Activated naive CD4-positive, alpha-beta T cell treated with anti-CD3 and anti-CD28 coated beads for 36 hours (primary cell): ENCODE data around the gene NTM. TPM values are rescaled to one million over a fixed set of nuclear protein-coding genes. Genes with fewer than 3 reads are reported as not detected.

ENCODE experiments used
- CTCF ChIA-PET: fragments of 350-600 bp; sonication (Branson Sonifier 250); formaldehyde crosslinking; loops from one replicate; lab custom pipeline; 2021; ENCODE audit warnings: antibody characterized with exemption; lab: Charles Lee
- DNase-seq: peaks from one replicate; pipeline ENCODE4 v3.0.0-alpha.2; 2020
- H3K27ac Mint-ChIP-seq: one replicate; pipeline ENCODE4 v1.8.0; 2021; ENCODE audit warnings: mild to moderate bottlenecking, mixed read lengths
- H3K27me3 Mint-ChIP-seq: one replicate; pipeline ENCODE4 v1.8.0; 2021; ENCODE audit warnings: low read depth, mixed read lengths
- H3K36me3 Mint-ChIP-seq: one replicate; pipeline ENCODE4 v1.8.0; 2021; ENCODE audit warnings: low read depth, mixed read lengths
- H3K4me1 Mint-ChIP-seq: one replicate; pipeline ENCODE4 v1.8.0; 2021; ENCODE audit warnings: low read depth, mixed read lengths
- H3K4me3 Mint-ChIP-seq: one replicate; pipeline ENCODE4 v1.8.0; 2021; ENCODE audit warnings: mild to moderate bottlenecking, moderate library complexity, mixed read lengths
- H3K9me3 Mint-ChIP-seq: one replicate; pipeline ENCODE4 v1.8.0; 2021; ENCODE audit warnings: mixed read lengths
- intact Hi-C: fragments of 100-400 bp; cut with micrococcal nuclease; formaldehyde crosslinking; loops from one replicate; pipeline ENCODE4 v1.15.1; 2023
- total RNA-seq, 2 experiments: library from RNA; stranded (reverse); gene quantifications; one replicate each; pipeline ENCODE4 v1.2.3, GENCODE V29; 2021

The NTM gene
- total RNA-seq, 2 experiments from 2014 or later = not detected

GRCh38 chr11:131792243-131792642, 421.8 kb downstream of the NTM start:
- Mint-ChIP-seq H3K4me1 (no peaks in the 10 kb centered on the region), H3K27me3 (no peaks in the 10 kb centered on the region), H3K4me3 (no peak overlapping the region), H3K36me3 (no peaks in the 10 kb centered on the region), H3K27ac (no peak overlapping the region), H3K9me3 (no peaks in the 10 kb centered on the region)
- no peak for DNase-seq
- CTCF ChIA-PET = no interaction called here
- intact Hi-C loops = no loop called here

DNA sequence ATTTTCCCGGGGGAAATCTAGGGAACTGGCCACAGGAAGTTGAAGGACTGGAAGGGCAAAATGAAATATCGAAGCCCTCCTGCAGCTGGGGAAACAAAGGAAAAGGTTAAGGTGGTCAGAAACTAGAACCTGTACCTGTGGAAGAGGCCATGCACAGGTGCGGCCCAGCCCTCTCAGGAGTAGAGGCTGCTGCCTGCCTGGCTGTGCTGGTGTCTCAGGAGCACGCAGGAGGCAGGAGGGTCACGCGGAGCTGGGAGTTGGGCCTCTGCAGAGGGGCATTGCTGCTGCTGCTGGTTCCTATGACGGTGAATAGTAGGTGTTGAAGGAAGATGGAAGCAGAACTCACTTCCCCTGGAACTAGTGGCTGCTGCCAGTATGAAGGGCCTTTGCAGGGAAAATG, 425.7 kb downstream of the NTM start:
- no peak overlapping the region for H3K4me3 Mint-ChIP-seq
- H3K9me3 Mint-ChIP-seq = no peaks in the 10 kb centered on the region
- H3K27me3 Mint-ChIP-seq = no peaks in the 10 kb centered on the region
- no peaks in the 10 kb centered on the region for H3K36me3 Mint-ChIP-seq
- intact Hi-C loops = no loop called here
- no peaks in the 10 kb centered on the region for H3K4me1 Mint-ChIP-seq
- no peak overlapping the region for H3K27ac Mint-ChIP-seq
- CTCF ChIA-PET = no interaction called here
- DNase-seq = no peak

DNA sequence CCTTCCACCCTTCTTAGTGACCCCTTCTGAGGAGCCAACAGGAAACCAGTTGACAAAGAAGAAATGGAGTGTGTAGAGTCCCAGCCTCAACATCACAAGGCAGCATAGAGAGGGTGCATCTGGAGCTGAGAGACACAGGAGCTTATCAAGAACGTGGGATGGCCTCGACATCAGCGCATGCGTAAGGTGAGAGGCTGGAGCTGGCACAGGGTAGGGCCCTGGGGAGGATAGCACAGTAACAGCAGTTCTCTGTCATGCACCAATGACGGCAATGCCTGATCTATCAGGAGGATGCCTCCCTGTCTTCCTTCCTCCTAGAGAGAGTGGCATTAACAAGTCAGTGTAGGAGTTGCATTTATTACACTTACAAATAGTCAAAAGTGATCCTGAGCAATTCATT, 426.1 kb downstream of the NTM start:
- Mint-ChIP-seq H3K27me3 (no peaks in the 10 kb centered on the region), H3K27ac (no peak overlapping the region), H3K36me3 (no peaks in the 10 kb centered on the region), H3K4me3 (no peak overlapping the region), H3K4me1 (no peaks in the 10 kb centered on the region), H3K9me3 (no peaks in the 10 kb centered on the region)
- CTCF ChIA-PET = no interaction called here
- intact Hi-C loops = no loop called here
- DNase-seq = no peak

DNA sequence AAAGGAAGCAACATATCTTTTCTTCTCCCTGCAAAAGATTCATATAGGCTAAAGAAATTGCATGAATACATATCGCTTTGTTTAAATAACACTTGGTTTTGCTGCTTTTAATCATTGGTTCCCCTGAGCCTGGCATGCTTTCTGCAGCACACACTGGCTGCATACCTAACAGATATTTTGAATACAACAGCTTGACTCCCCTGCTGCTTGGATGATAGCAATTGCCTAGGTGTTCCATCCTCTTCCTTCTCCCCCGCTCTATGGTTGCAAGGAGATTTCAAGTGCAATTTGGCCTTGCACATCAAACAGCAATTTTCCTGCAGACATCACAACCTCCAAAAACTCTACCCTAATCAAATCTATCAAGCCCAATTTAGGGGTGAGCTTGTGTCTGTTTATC, 430.0 kb downstream of the NTM start:
- Mint-ChIP-seq H3K4me1 (no peaks in the 10 kb centered on the region), H3K27ac (no peak overlapping the region), H3K4me3 (no peak overlapping the region), H3K36me3 (no peaks in the 10 kb centered on the region), H3K27me3 (peaks cover 2% of the 10 kb centered on the region), H3K9me3 (no peaks in the 10 kb centered on the region)
- intact Hi-C loops = no loop called here
- CTCF ChIA-PET = no interaction called here
- no peak for DNase-seq

GRCh38 chr11:131802440-131803115, 432.2 kb downstream of the NTM start:
- Mint-ChIP-seq H3K4me3 (no peak overlapping the region), H3K9me3 (no peaks in the 10 kb centered on the region), H3K4me1 (no peaks in the 10 kb centered on the region), H3K27ac (no peak overlapping the region), H3K27me3 (peaks cover 2% of the 10 kb centered on the region), H3K36me3 (no peaks in the 10 kb centered on the region)
- intact Hi-C loops = no loop called here
- CTCF ChIA-PET = no interaction called here
- no peak for DNase-seq

DNA sequence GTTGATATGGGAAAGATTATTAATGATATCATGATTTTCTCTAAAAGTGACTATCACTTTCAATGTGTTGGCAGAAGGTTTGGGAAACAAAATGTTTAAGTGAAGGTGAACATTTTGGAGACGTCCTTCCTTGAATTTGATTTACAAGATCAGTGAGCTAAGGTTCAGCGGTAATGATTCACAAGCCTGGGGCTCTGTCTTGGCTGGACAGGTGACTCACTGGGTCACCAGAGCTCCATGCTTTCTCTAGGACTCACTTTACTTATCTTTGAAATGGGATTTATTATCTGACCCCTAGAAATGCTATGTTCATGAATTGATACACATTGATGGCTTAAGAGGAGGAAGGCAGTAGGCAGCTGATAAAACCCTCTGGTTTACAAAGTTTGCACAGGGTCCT, 437.5 kb downstream of the NTM start:
- H3K4me1 Mint-ChIP-seq = no peaks in the 10 kb centered on the region
- DNase-seq = no peak
- CTCF ChIA-PET = no interaction called here
- no peak overlapping the region for H3K4me3 Mint-ChIP-seq
- no peaks in the 10 kb centered on the region for H3K36me3 Mint-ChIP-seq
- intact Hi-C loops = no loop called here
- no peaks in the 10 kb centered on the region for H3K9me3 Mint-ChIP-seq
- H3K27ac Mint-ChIP-seq = no peak overlapping the region
- H3K27me3 Mint-ChIP-seq = peaks cover 3% of the 10 kb centered on the region

DNA sequence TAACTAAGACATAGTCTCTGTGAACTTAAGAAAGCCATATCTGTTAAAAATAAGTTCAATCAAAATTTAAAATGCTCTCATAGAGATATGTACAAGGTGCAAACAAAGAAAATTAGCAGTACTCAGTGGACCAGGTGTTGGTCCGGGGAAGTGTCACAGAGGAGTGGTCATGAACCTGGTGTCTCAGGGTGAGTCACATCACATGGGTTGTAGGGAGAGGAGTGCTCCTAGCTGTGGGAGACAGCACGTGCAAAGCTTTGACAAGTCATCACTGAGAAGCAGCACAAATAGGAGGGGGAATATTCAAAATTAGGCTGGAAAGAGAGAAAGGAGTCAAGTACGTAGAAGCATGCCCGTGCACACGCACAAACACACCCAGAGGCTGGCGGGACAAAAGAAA, 438.1 kb downstream of the NTM start:
- no peak overlapping the region for H3K4me3 Mint-ChIP-seq
- CTCF ChIA-PET = no interaction called here

GRCh38 chr11:131809203-131809918, 438.9 kb downstream of the NTM start:
- Mint-ChIP-seq H3K9me3 (no peaks in the 10 kb centered on the region), H3K27ac (no peak overlapping the region), H3K4me1 (no peaks in the 10 kb centered on the region), H3K27me3 (peaks cover 1% of the 10 kb centered on the region), H3K4me3 (no peak overlapping the region), H3K36me3 (no peaks in the 10 kb centered on the region)
- CTCF ChIA-PET = no interaction called here
- DNase-seq = no peak
- intact Hi-C loops = no loop called here

More for the DNA sequence above, 438.1 kb downstream of the NTM start:
- no peak overlapping the region for H3K27ac Mint-ChIP-seq
- DNase-seq = no peak
- no peaks in the 10 kb centered on the region for H3K36me3 Mint-ChIP-seq
- H3K9me3 Mint-ChIP-seq = no peaks in the 10 kb centered on the region
- H3K27me3 Mint-ChIP-seq = peaks cover 3% of the 10 kb centered on the region
- H3K4me1 Mint-ChIP-seq = no peaks in the 10 kb centered on the region
- intact Hi-C loops = no loop called here

- Mint-ChIP-seq H3K27me3 (peaks cover 1% of the 10 kb centered on the region), H3K9me3 (no peaks in the 10 kb centered on the region), H3K4me3 (no peak overlapping the region), H3K4me1 (no peaks in the 10 kb centered on the region), H3K27ac (no peak overlapping the region), H3K36me3 (no peaks in the 10 kb centered on the region)
- intact Hi-C loops = no loop called here
- CTCF ChIA-PET = no interaction called here
- DNase-seq = no peak
Observed at GRCh38 chr11:131810541-131810940, 440.1 kb downstream of the NTM start.

DNA sequence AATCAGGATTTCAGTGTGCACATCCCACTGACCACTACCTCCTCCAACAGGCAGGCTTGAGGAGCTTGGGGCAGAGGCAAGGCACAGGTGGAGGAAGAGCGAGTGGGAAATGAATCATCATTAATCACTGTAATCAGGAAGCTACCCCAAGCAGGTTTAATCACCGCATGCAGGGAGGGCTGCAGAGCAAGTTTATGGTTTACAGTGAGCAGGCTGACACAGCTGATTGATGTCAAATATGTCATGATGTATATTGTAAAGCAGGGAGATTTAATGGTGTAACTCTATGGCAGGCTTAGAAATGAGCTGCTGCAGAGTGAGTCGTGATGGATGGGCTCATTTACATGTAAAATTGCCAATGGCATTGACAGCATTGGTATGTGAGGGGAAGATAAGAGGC, 441.0 kb downstream of the NTM start:
- intact Hi-C loops = no loop called here
- Mint-ChIP-seq H3K36me3 (no peaks in the 10 kb centered on the region), H3K27me3 (peaks cover 1% of the 10 kb centered on the region), H3K27ac (no peak overlapping the region), H3K9me3 (no peaks in the 10 kb centered on the region), H3K4me1 (no peaks in the 10 kb centered on the region), H3K4me3 (no peak overlapping the region)
- no peak for DNase-seq
- CTCF ChIA-PET = no interaction called here

- intact Hi-C loops = no loop called here
- Mint-ChIP-seq H3K4me3 (no peak overlapping the region), H3K36me3 (no peaks in the 10 kb centered on the region), H3K27ac (no peak overlapping the region), H3K4me1 (no peaks in the 10 kb centered on the region), H3K9me3 (no peaks in the 10 kb centered on the region), H3K27me3 (no peaks in the 10 kb centered on the region)
- no peak for DNase-seq
- CTCF ChIA-PET = no interaction called here
Observed at GRCh38 chr11:131814108-131814507, 443.7 kb downstream of the NTM start.

GRCh38 chr11:131815590-131815989, 445.2 kb downstream of the NTM start:
- intact Hi-C loops = no loop called here
- CTCF ChIA-PET = no interaction called here

GRCh38 chr11:131816051-131816450, 445.6 kb downstream of the NTM start:
- intact Hi-C loops = no loop called here
- no peaks in the 10 kb centered on the region for H3K4me1 Mint-ChIP-seq
- CTCF ChIA-PET = no interaction called here

More at GRCh38 chr11:131815590-131815989, 445.2 kb downstream of the NTM start:
- Mint-ChIP-seq H3K27me3 (no peaks in the 10 kb centered on the region), H3K9me3 (no peaks in the 10 kb centered on the region), H3K4me1 (no peaks in the 10 kb centered on the region), H3K27ac (no peak overlapping the region), H3K4me3 (no peak overlapping the region), H3K36me3 (no peaks in the 10 kb centered on the region)
- no peak for DNase-seq

More at GRCh38 chr11:131816051-131816450, 445.6 kb downstream of the NTM start:
- Mint-ChIP-seq H3K4me3 (no peak overlapping the region), H3K27me3 (no peaks in the 10 kb centered on the region), H3K9me3 (no peaks in the 10 kb centered on the region), H3K27ac (no peak overlapping the region), H3K36me3 (no peaks in the 10 kb centered on the region)
- DNase-seq = no peak
